Natural killer cell (primary cell): Measurements from ENCODE around the gene LMAN1L. TPM values are rescaled to one million over a fixed set of nuclear protein-coding genes. Genes with fewer than 3 reads are reported as not detected.

Experiments
- ATAC-seq, 3 donors: fragments of 150-1000 bp in 2 of 3; fragments of 200-7000 bp in 1 of 3; cut with Tn5 transposase; 1 replicate in 1 of 3; 2 replicates in 2 of 3; pipeline ENCODE4 v1.10.0; 2021; ENCODE audit warnings: mild to moderate bottlenecking in 2 of 3, moderate library complexity in 2 of 3
- DNase-seq, 2 donors: peaks; one replicate each; pipeline versions ENCODE4 v3.0.0 to v3.0.0-alpha.2; 2013 to 2021; ENCODE audit warnings: mixed read lengths in 1 of 2
- H3K27ac ChIP-seq: one replicate; pipeline ENCODE4 v1.5.1; 2013; ENCODE audit warnings: mild to moderate bottlenecking, low read length
- H3K27me3 ChIP-seq: one replicate; pipeline ENCODE4 v1.6.1; 2013; ENCODE audit warnings: low read length; ENCODE audit not compliant: control insufficient read depth, insufficient read depth
- H3K36me3 ChIP-seq: one replicate; pipeline ENCODE4 v1.6.1; 2013; ENCODE audit warnings: low read length; ENCODE audit not compliant: control insufficient read depth, insufficient read depth
- H3K4me1 ChIP-seq: one replicate; pipeline ENCODE4 v1.6.1; 2013; ENCODE audit warnings: low read length; ENCODE audit not compliant: control insufficient read depth, insufficient read depth
- H3K4me3 ChIP-seq: one replicate; pipeline ENCODE4 v1.5.1; 2013; ENCODE audit warnings: low read length
- H3K9me3 ChIP-seq: one replicate; pipeline ENCODE4 v1.6.1; 2013; ENCODE audit warnings: low read length; ENCODE audit not compliant: control insufficient read depth, insufficient read depth
- H3K27ac Mint-ChIP-seq, 2 donors: one replicate each; pipeline ENCODE4 v1.8.0; 2022; ENCODE audit warnings: mild to moderate bottlenecking in 2 of 2, mixed read lengths in 2 of 2, moderate library complexity in 1 of 2
- H3K27me3 Mint-ChIP-seq, 2 donors: one replicate each; pipeline ENCODE4 v1.8.0; 2022; ENCODE audit warnings: low read depth in 2 of 2, mixed read lengths in 2 of 2
- H3K36me3 Mint-ChIP-seq: one replicate; pipeline ENCODE4 v1.8.0; 2022; ENCODE audit warnings: mixed read lengths
- H3K4me1 Mint-ChIP-seq, 2 donors: one replicate each; pipeline ENCODE4 v1.8.0; 2022; ENCODE audit warnings: mixed read lengths in 2 of 2
- H3K4me3 Mint-ChIP-seq: one replicate; pipeline ENCODE4 v1.8.0; 2022; ENCODE audit warnings: mild to moderate bottlenecking, moderate library complexity, mixed read lengths
- H3K9me3 Mint-ChIP-seq, 2 donors: one replicate each; pipeline ENCODE4 v1.8.0; 2022; ENCODE audit warnings: mixed read lengths in 2 of 2
- WGBS: methylation state at CpG from one replicate; pipeline ENCODE4 v1.1.7; 2013; ENCODE audit warnings: missing lambda C conversion rate; ENCODE audit not compliant: insufficient coverage; 5-methylcytosine and 5-hydroxymethylcytosine counted together
- intact Hi-C: fragments of 100-400 bp; cut with micrococcal nuclease; formaldehyde crosslinking; loops from one replicate; pipeline ENCODE4 v1.14.2; 2022
- total RNA-seq, 4 donors: library from RNA; stranded (reverse); fragments of 120-200 nt in 1 of 4; gene quantifications; one replicate each; pipeline versions ENCODE4 v1.2.3 to v1.2.4, GENCODE V29; 2013 to 2022
- TF ChIP-seq, protein P1 (sequence below): fragments of 200-600 bp; IDR thresholded peaks from one replicate; pipeline ENCODE4 v1.8.0; 2022; ENCODE audit warnings: antibody characterized with exemption

The LMAN1L gene
- total RNA-seq, 3 donors from 2014 or later (not counting 1 experiment from before 2014, with no cell fraction given): 0.72 to 1.1 (median 0.94) TPM

DNA sequence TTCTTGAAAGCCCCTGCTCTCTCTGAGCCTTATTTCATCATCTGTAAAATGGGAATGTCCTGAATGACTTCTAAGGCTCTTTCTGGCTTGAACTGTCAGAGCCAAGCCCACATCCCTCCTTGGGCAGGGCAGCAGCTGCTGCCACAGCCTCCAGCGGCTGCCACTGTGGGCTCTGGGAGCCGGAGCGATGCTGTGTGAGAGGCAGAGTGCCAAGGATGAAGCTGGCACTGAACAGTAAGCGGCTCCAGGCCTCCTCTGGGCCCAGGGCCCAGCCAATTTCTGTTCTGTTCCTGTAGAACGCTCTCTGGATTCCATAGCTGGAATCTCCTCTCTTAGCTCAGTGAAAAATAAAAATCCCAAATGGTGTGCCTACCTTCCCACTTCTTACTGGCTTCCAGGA is 18.2 kb downstream of the LMAN1L start:
- H3K27ac ChIP-seq: no peak overlapping the region
- H3K36me3 ChIP-seq: no peaks in the 10 kb centered on the region
- DNase-seq: no peak
- no peak for ATAC-seq
- H3K4me3 ChIP-seq: no peak overlapping the region
- intact Hi-C loops: no loop called here
- Mint-ChIP-seq H3K9me3 (no peaks in the 10 kb centered on the region), H3K27ac (no peak overlapping the region), H3K36me3 (no peaks in the 10 kb centered on the region), H3K4me3 (no peak overlapping the region), H3K4me1 (peaks cover 4 to 11% of the 10 kb centered on the region in 2 donors), H3K27me3 (peaks cover 8 to 16% of the 10 kb centered on the region in 2 donors)
- peaks cover 13% of the 10 kb centered on the region for H3K27me3 ChIP-seq
- TF ChIP-seq, protein P1, sequence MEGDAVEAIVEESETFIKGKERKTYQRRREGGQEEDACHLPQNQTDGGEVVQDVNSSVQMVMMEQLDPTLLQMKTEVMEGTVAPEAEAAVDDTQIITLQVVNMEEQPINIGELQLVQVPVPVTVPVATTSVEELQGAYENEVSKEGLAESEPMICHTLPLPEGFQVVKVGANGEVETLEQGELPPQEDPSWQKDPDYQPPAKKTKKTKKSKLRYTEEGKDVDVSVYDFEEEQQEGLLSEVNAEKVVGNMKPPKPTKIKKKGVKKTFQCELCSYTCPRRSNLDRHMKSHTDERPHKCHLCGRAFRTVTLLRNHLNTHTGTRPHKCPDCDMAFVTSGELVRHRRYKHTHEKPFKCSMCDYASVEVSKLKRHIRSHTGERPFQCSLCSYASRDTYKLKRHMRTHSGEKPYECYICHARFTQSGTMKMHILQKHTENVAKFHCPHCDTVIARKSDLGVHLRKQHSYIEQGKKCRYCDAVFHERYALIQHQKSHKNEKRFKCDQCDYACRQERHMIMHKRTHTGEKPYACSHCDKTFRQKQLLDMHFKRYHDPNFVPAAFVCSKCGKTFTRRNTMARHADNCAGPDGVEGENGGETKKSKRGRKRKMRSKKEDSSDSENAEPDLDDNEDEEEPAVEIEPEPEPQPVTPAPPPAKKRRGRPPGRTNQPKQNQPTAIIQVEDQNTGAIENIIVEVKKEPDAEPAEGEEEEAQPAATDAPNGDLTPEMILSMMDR: no peak
- peaks cover 9% of the 10 kb centered on the region for H3K4me1 ChIP-seq
- H3K9me3 ChIP-seq: no peaks in the 10 kb centered on the region
- WGBS: 89% methylated on average over 5 of the region's 5 CpGs

DNA sequence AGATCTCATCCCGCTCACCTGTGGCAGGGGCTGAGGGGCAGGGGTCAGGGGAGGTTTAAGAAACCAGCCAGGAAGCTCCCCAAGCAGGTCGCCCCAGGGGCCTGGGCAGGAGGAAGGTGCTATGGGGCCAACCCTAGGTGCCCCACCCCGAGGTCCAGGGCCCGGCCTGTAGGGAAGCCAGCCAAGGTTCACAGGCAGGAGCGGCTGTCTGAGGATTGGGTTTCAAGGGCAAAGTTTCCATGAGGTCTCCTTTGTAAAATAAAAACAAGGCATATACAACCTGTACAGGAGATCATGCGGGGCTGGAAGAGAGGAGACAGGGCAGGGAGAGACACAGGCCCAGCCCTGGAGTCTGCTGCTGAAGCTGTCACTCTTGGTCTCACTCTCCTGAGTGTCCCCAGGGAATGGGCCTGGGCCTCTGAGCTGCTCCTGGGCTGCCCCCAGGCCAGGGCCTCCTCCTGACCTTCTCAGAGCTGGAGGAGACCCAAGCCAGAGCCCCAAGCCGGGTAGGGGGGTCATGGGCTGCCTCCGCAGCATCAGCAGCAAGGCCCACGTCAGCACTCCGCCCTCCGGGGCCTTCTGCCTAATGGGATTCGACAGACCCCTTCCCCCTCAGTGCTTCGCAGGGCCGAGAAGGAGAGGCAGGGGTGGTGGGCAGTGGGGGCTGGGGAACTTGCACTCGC is 19.3 kb downstream of the LMAN1L start:
- Histone ChIP-seq H3K9me3 (no peaks in the 10 kb centered on the region), H3K27me3 (peaks cover 7% of the 10 kb centered on the region), H3K36me3 (peaks cover 3% of the 10 kb centered on the region), H3K4me1 (peaks cover under 1% of the 10 kb centered on the region), H3K4me3 (no peak overlapping the region), H3K27ac (no peak overlapping the region)
- Mint-ChIP-seq H3K4me1 (peaks cover 4 to 6% of the 10 kb centered on the region in 2 donors), H3K27me3 (peaks cover 8 to 13% of the 10 kb centered on the region in 2 donors), H3K27ac (no peak overlapping the region), H3K9me3 (no peaks in the 10 kb centered on the region), H3K36me3 (no peaks in the 10 kb centered on the region), H3K4me3 (no peak overlapping the region)
- intact Hi-C loops: no loop called here
- WGBS: 89% methylated on average over 13 of the region's 15 CpGs
- ATAC-seq (no peak), DNase-seq (no peak)
- TF ChIP-seq, protein P1: no peak

DNA sequence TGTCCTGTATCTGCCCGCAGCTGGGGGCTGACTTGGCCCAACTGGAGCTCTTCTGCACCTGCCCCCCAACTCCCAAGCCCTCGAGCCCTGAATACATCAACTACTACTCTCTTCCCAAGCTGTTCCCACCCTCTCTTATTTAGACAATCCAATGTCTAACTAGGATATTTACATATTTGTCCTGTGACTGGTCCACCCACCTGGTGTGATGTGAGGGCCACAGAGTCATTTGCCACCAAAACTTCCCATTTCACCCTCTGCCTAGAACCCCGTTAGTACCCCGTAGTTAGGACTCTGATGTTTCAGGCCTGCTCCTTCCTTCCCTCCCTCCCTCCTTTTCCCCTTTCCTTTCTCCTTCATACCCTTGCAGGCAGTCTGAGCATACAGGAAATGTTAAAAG is 20.2 kb downstream of the LMAN1L start:
- no peak overlapping the region for H3K27ac Mint-ChIP-seq
- peaks cover under 1% of the 10 kb centered on the region for H3K27me3 ChIP-seq
- TF ChIP-seq, protein P1: no peak
- peaks cover 6 to 13% of the 10 kb centered on the region in 2 donors for H3K27me3 Mint-ChIP-seq
- no peak overlapping the region for H3K27ac ChIP-seq
- no peak overlapping the region for H3K4me3 ChIP-seq
- H3K4me1 Mint-ChIP-seq: peaks cover 4 to 10% of the 10 kb centered on the region in 2 donors
- intact Hi-C loops: no loop called here
- WGBS: 64% methylated on average over 4 of the region's 4 CpGs
- no peaks in the 10 kb centered on the region for H3K9me3 Mint-ChIP-seq
- H3K4me1 ChIP-seq: no peaks in the 10 kb centered on the region
- ATAC-seq (no peak), DNase-seq (no peak)
- peaks cover 3% of the 10 kb centered on the region for H3K36me3 ChIP-seq
- H3K36me3 Mint-ChIP-seq: no peaks in the 10 kb centered on the region
- no peak overlapping the region for H3K4me3 Mint-ChIP-seq
- H3K9me3 ChIP-seq: no peaks in the 10 kb centered on the region
